PC-9 (cell line): Measurements from ENCODE around the gene EPB41L4B.

ENCODE experiments used
- EZH2 ChIP-seq: fragments of 200-600 bp; sonication (generic); IDR thresholded peaks from 2 replicates; pipeline ENCODE4 v1.8.0; 2017; ENCODE audit warnings: antibody characterized with exemption, low read depth
- TF ChIP-seq, protein P1 (sequence below): fragments of 200-600 bp; sonication (generic); conservative IDR thresholded peaks from 2 replicates; pipeline ENCODE4 v1.6.1; 2017; ENCODE audit warnings: mixed run types, antibody characterized with exemption, mild to moderate bottlenecking, moderate library complexity

DNA sequence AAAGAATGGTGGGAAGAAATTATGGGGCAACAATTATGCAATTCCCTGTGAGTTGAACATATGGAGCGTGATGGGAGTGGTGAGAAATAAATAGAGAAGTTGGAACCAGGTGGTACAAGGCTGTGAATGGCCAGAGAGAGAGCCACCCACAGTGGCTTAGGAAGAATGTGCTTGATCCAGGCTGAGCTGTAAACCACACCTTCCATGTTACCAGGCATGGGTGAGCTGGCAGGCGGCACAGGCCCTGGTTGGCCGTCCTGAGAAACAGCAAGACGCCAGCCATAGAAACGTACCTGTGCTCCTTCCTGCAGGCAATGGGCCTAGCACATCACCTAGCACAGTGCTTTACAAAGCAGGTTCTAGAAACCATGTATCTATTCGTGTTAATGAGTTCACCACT lies 74.3 kb downstream of the EPB41L4B start:
- TF ChIP-seq, protein P1, sequence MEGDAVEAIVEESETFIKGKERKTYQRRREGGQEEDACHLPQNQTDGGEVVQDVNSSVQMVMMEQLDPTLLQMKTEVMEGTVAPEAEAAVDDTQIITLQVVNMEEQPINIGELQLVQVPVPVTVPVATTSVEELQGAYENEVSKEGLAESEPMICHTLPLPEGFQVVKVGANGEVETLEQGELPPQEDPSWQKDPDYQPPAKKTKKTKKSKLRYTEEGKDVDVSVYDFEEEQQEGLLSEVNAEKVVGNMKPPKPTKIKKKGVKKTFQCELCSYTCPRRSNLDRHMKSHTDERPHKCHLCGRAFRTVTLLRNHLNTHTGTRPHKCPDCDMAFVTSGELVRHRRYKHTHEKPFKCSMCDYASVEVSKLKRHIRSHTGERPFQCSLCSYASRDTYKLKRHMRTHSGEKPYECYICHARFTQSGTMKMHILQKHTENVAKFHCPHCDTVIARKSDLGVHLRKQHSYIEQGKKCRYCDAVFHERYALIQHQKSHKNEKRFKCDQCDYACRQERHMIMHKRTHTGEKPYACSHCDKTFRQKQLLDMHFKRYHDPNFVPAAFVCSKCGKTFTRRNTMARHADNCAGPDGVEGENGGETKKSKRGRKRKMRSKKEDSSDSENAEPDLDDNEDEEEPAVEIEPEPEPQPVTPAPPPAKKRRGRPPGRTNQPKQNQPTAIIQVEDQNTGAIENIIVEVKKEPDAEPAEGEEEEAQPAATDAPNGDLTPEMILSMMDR: no peak
- TF ChIP-seq EZH2: no peak
